H1 (cell line): ENCODE data around the gene DNAI1. TPM values are rescaled to one million over a fixed set of nuclear protein-coding genes. Genes with fewer than 3 reads are reported as not detected.
A peak's percentile ranks its signal among the peaks of the same experiment; 100 is the strongest.

Experiments used
- CTBP2 ChIP-seq: IDR thresholded peaks from 2 replicates; pipeline ENCODE4 v1.7.0; 2011; ENCODE audit warnings: borderline replicate concordance, mild to moderate bottlenecking, moderate library complexity, mixed read lengths, low read length; ENCODE audit not compliant: insufficient read depth, insufficient read length
- FOSL1 ChIP-seq: IDR thresholded peaks from 2 replicates; pipeline ENCODE4 v1.6.1; 2011; ENCODE audit warnings: mild to moderate bottlenecking, low read depth, low read length, moderate library complexity; ENCODE audit not compliant: insufficient read depth
- GTF2F1 ChIP-seq: IDR thresholded peaks from 2 replicates; pipeline ENCODE4 v1.6.1; 2012; ENCODE audit warnings: low read depth, low read length, improper control_type of control experiment, borderline replicate concordance
- RNF2 ChIP-seq: fragments of 200-900, 300-1000 bp; sonication (generic); IDR thresholded peaks from 2 replicates; pipeline ENCODE4 v1.7.1; 2016; ENCODE audit warnings: borderline replicate concordance, low read depth, mild to moderate bottlenecking, antibody characterized with exemption, low read length; ENCODE audit not compliant: poor library complexity, severe bottlenecking; ENCODE audit errors: missing control alignments
- TBP ChIP-seq: IDR thresholded peaks from 2 replicates; pipeline ENCODE4 v1.6.1; 2011; ENCODE audit warnings: low read depth, low read length, improper control_type of control experiment
- polyA plus RNA-seq, 7 experiments: library from polyadenylated mRNA; depleted of rRNA in 3 of 7; stranded (reverse) in 5 of 7; unstranded in 2 of 7; fragments of >200 nt in 5 of 7; fragments of 200-250 nt in 2 of 7; gene quantifications; 1 replicate in 5 of 7; 2 replicates in 1 of 7; 4 replicates in 1 of 7; pipeline versions ENCODE4 v1.2.1 to v1.2.3, GENCODE V29; 2011 to 2013; ENCODE audit warnings: missing spikeins in 2 of 7, mixed read lengths in 2 of 7
- total RNA-seq: library from RNA; stranded (reverse); fragmentation: NEBNext Ultra II Directional; extraction: Animal tissue kit (Norgen Biotek cat#: 25700); gene quantifications from 2 replicates; pipeline ENCODE4 v1.2.1, GENCODE V29; 2021
- TF ChIP-seq, protein P1 (sequence below): fragments of 300-600 bp; sonication (generic); IDR thresholded peaks from 2 replicates; pipeline ENCODE4 v1.7.1; 2012; ENCODE audit warnings: low read length, moderate library complexity, mild to moderate bottlenecking, inconsistent platforms; ENCODE audit not compliant: insufficient replicate concordance
- TF ChIP-seq, protein P2 (sequence below): IDR thresholded peaks from 2 replicates; pipeline ENCODE4 v1.6.1; 2011; ENCODE audit warnings: low read length, improper control_type of control experiment

DNAI1 gene
- total and polyA plus RNA-seq, 2 of the 8 experiments (the other 6 are each of a cell fraction or from before 2014, with no cell fraction given) = 0.37 to 0.54 TPM

DNA sequence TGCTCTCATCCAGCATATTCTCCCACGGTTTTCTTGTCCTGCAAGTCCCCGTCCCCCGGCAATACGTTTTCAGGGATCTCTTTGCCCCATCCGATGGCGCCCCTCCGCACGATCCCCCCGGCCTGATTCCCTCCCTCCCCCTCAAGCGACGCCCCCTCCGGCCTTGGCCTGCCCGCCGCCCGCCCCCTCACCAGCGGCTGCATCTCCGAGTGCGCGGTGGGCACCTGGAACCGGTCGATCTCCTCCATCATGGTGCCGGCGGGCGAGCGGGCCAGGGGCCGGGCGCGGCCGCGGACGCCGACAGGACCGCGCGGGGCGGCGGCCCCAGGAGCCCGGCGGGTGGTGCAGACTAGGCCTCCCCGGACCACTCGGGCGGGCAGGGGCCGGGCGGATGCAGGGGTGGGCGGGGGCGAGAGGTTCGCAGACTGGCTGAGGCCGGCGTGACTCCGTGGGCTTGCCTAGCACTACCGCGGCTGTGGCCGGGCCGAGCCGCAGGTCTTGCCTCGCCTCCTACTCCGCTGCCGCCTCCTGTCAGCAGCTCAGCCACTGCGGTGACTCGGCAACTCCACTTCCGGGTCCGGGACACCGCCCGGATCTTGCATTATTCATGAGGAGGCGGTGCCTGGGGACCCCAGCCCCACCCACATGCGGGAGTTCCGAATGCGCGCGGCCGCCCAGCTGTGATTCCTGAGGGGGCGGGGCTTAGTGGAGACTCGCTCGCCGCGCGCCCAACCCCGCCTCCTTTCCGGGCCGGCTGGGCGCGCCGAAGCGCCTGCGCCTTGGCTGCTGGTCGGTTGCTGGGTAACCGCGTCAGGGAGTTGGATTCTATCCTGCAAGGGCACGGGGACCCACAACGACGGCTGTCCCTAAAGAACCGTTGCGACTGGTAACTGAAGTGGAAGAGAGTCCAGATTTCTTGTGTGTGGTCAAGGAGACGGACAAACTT is at the start of gene DNAI1, which contains the start of gene FAM219A (continued):
- TF ChIP-seq, protein P1, sequence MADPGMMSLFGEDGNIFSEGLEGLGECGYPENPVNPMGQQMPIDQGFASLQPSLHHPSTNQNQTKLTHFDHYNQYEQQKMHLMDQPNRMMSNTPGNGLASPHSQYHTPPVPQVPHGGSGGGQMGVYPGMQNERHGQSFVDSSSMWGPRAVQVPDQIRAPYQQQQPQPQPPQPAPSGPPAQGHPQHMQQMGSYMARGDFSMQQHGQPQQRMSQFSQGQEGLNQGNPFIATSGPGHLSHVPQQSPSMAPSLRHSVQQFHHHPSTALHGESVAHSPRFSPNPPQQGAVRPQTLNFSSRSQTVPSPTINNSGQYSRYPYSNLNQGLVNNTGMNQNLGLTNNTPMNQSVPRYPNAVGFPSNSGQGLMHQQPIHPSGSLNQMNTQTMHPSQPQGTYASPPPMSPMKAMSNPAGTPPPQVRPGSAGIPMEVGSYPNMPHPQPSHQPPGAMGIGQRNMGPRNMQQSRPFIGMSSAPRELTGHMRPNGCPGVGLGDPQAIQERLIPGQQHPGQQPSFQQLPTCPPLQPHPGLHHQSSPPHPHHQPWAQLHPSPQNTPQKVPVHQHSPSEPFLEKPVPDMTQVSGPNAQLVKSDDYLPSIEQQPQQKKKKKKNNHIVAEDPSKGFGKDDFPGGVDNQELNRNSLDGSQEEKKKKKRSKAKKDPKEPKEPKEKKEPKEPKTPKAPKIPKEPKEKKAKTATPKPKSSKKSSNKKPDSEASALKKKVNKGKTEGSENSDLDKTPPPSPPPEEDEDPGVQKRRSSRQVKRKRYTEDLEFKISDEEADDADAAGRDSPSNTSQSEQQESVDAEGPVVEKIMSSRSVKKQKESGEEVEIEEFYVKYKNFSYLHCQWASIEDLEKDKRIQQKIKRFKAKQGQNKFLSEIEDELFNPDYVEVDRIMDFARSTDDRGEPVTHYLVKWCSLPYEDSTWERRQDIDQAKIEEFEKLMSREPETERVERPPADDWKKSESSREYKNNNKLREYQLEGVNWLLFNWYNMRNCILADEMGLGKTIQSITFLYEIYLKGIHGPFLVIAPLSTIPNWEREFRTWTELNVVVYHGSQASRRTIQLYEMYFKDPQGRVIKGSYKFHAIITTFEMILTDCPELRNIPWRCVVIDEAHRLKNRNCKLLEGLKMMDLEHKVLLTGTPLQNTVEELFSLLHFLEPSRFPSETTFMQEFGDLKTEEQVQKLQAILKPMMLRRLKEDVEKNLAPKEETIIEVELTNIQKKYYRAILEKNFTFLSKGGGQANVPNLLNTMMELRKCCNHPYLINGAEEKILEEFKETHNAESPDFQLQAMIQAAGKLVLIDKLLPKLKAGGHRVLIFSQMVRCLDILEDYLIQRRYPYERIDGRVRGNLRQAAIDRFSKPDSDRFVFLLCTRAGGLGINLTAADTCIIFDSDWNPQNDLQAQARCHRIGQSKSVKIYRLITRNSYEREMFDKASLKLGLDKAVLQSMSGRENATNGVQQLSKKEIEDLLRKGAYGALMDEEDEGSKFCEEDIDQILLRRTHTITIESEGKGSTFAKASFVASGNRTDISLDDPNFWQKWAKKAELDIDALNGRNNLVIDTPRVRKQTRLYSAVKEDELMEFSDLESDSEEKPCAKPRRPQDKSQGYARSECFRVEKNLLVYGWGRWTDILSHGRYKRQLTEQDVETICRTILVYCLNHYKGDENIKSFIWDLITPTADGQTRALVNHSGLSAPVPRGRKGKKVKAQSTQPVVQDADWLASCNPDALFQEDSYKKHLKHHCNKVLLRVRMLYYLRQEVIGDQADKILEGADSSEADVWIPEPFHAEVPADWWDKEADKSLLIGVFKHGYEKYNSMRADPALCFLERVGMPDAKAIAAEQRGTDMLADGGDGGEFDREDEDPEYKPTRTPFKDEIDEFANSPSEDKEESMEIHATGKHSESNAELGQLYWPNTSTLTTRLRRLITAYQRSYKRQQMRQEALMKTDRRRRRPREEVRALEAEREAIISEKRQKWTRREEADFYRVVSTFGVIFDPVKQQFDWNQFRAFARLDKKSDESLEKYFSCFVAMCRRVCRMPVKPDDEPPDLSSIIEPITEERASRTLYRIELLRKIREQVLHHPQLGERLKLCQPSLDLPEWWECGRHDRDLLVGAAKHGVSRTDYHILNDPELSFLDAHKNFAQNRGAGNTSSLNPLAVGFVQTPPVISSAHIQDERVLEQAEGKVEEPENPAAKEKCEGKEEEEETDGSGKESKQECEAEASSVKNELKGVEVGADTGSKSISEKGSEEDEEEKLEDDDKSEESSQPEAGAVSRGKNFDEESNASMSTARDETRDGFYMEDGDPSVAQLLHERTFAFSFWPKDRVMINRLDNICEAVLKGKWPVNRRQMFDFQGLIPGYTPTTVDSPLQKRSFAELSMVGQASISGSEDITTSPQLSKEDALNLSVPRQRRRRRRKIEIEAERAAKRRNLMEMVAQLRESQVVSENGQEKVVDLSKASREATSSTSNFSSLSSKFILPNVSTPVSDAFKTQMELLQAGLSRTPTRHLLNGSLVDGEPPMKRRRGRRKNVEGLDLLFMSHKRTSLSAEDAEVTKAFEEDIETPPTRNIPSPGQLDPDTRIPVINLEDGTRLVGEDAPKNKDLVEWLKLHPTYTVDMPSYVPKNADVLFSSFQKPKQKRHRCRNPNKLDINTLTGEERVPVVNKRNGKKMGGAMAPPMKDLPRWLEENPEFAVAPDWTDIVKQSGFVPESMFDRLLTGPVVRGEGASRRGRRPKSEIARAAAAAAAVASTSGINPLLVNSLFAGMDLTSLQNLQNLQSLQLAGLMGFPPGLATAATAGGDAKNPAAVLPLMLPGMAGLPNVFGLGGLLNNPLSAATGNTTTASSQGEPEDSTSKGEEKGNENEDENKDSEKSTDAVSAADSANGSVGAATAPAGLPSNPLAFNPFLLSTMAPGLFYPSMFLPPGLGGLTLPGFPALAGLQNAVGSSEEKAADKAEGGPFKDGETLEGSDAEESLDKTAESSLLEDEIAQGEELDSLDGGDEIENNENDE = no peak
- TF ChIP-seq FOSL1 (no peak), CTBP2 (no peak), RNF2 (no peak), GTF2F1 (no peak), TBP (peak; percentile 65; the same call in 1 of the 2 replicates)
- TF ChIP-seq, protein P2, sequence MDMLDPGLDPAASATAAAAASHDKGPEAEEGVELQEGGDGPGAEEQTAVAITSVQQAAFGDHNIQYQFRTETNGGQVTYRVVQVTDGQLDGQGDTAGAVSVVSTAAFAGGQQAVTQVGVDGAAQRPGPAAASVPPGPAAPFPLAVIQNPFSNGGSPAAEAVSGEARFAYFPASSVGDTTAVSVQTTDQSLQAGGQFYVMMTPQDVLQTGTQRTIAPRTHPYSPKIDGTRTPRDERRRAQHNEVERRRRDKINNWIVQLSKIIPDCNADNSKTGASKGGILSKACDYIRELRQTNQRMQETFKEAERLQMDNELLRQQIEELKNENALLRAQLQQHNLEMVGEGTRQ = no peak
